ENCODE measurements around the gene MYOM3. TPM values are rescaled to one million over a fixed set of nuclear protein-coding genes. Genes with fewer than 3 reads are reported as not detected.

MYOM3 gene
- total and polyA plus RNA-seq, 2 of the 13 experiments (the other 11 are each of a cell fraction or from before 2014, with no cell fraction given): 5.8 to 15.3 TPM

DNA sequence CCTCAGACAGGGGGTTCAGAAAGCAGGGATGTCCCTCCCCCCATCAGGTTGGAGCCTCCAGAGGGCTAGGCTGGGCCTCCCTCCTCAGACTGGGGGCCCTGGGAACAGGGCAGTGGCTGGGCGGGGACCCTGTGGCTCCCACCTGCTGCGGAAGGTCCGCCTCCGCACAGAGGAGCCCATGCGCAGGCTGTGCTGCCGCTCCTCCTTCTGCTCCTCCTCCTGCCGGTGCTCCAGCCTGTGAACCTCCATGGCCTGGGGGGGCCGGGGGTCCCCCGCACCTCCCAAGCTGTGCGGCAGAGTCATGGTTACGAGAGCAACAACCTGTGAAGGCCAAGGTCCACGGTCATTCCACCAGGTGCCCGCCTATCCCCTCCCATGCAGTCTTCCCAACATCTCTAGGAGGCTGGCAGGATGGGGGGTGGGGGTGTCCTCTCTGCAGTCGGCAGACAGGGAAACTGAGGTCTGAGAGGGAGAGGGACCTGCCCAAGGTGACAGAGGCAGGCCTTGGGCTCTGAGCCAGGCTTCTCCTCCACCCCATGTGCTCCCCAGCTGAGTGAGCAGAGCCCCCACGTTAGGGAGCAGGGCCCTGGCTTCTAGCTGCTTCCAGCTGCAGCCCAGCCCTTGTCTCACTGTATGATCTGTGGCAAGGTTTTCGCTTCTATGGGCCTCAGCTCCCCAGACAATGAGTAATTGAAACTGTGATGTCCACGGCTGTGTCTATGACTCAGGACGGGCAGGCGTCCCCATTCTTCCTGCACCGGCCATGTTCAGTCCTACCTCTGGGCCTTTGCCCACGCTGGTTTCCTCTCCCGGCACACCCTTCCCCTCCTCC, 3.4 kb downstream of the MYOM3 start (continued):
- 0 out of 2 replicates have a peak, but pooled peaks have one; percentile 8 for TF ChIP-seq ZNF281 (CRISPR knock-in tag; IDR thresholded peaks at IDR 0.05; ENCODE audit: borderline replicate concordance)
- TF ChIP-seq ZNF740 (CRISPR knock-in tag; IDR thresholded peaks at IDR 0.05): no peak
- TF ChIP-seq MZF1 (CRISPR knock-in tag; IDR thresholded peaks at IDR 0.05; ENCODE audit: borderline replicate concordance): 0 out of 2 replicates have a peak, but pooled peaks have one; percentile 18
- no peak for TF ChIP-seq AGO1 (IDR thresholded peaks at IDR 0.05; ENCODE audit: low read depth, low read length, poor library complexity, severe bottlenecking)
- TF ChIP-seq ARID3A (IDR thresholded peaks at IDR 0.05; ENCODE audit: low read depth, low read length): no peak
- TF ChIP-seq, protein P1, sequence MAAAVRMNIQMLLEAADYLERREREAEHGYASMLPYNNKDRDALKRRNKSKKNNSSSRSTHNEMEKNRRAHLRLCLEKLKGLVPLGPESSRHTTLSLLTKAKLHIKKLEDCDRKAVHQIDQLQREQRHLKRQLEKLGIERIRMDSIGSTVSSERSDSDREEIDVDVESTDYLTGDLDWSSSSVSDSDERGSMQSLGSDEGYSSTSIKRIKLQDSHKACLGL (CRISPR knock-in tag; IDR thresholded peaks at IDR 0.05): 0 out of 2 replicates have a peak, but pooled peaks have one; percentile 26
- TF ChIP-seq KLF11 (CRISPR knock-in tag; IDR thresholded peaks at IDR 0.05): no peak
- peak; percentile 26; the same call in 1 of the 2 replicates for TF ChIP-seq NFYB (CRISPR knock-in tag; IDR thresholded peaks at IDR 0.05)
- peak; percentile 64 for TF ChIP-seq YY1 (IDR thresholded peaks at IDR 0.05; ENCODE audit: insufficient read depth, insufficient replicate concordance, low read depth, low read length)
- TF ChIP-seq TBX2 (CRISPR knock-in tag; IDR thresholded peaks at IDR 0.05; ENCODE audit: borderline replicate concordance): peak; percentile 64; the same call in 1 of the 2 replicates
- 0 out of 2 replicates have a peak, but pooled peaks have one; percentile 13 for TF ChIP-seq THAP11 (CRISPR knock-in tag; IDR thresholded peaks at IDR 0.05)
- 0 out of 2 replicates have a peak, but pooled peaks have one; percentile 54 for TF ChIP-seq MEF2D (CRISPR knock-in tag; IDR thresholded peaks at IDR 0.05)
- TF ChIP-seq SRSF1 (optimal IDR thresholded peaks at IDR 0.05; ENCODE audit: low read depth, low read length): peak; percentile 92
- no peak for TF ChIP-seq MED13 (CRISPR knock-in tag; IDR thresholded peaks at IDR 0.05)
- TF ChIP-seq MAFK (conservative IDR thresholded peaks at IDR 0.05 in 1 of 2, IDR thresholded peaks at IDR 0.05 in 1 of 2; ENCODE audit: low read length in 2 of 2): no peak
- TF ChIP-seq ZSCAN29 (CRISPR knock-in tag; conservative IDR thresholded peaks at IDR 0.05): 0 out of 2 replicates have a peak, but pooled peaks have one; percentile 63
- no peak for TF ChIP-seq FOXK2 (IDR thresholded peaks at IDR 0.05)
- no peak for TF ChIP-seq RNF219 (CRISPR knock-in tag; IDR thresholded peaks at IDR 0.05)
- no peak for TF ChIP-seq REXO4 (CRISPR knock-in tag; IDR thresholded peaks at IDR 0.05; ENCODE audit: borderline replicate concordance)
- no peak for TF ChIP-seq ZFP62 (CRISPR knock-in tag; IDR thresholded peaks at IDR 0.05)
- no peak for TF ChIP-seq SMAD9 (CRISPR knock-in tag; IDR thresholded peaks at IDR 0.05)

All from HepG2 (cell line).